ENCODE data around the gene ISG20. TPM values are rescaled to one million over a fixed set of nuclear protein-coding genes. Genes with fewer than 3 reads are reported as not detected.

ISG20 gene
- total RNA-seq, 1 experiment from 2014 or later = 75.6 TPM

DNA sequence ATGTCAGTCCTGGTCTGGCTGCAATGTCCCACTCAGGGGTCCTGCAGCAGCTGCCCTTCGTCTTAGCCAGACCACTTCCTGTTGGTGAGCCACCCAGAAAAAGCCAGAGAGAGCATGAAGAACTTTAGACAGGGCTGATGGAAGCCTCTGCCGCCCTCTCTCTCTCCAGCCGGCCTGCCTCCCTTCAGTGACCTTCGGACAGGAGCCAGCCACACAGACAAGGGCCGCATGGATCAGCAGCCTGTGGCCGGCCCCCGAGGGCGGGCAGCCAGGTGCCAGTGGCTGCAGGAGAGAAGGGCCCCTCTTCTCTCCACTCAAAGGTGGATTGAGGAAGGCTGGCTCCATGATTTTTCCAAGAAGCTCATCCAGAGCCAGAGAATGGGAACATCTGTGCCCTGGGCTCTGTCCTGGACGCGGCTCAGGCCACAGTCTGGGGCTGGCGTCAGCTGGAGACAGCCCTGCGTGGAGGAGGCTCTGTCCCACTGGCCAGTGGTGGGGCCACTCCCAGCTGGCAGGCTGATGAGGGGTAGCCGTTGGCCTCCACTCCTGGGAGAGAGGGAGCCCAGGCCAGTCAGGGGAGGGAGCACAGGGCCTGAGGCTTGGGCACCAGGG lies 42.9 kb downstream of the ISG20 start:
- Mint-ChIP-seq H3K9me3 (ENCODE audit: low read depth, unreplicated experiment) (no peaks in the 10 kb centered on the region), H3K27me3 (ENCODE audit: unreplicated experiment) (peaks cover 60% of the 10 kb centered on the region), H3K4me3 (ENCODE audit: low read depth, unreplicated experiment) (no peak overlapping the region), H3K36me3 (ENCODE audit: insufficient read depth, unreplicated experiment) (no peaks in the 10 kb centered on the region), H3K27ac (ENCODE audit: unreplicated experiment) (no peak overlapping the region), H3K4me1 (ENCODE audit: low read depth, unreplicated experiment) (no peaks in the 10 kb centered on the region)
- DNase-seq = no peak
- intact Hi-C loops (cut with micrococcal nuclease; ENCODE audit: unreplicated experiment) = no loop called here
- no TSS peak for BruUV-seq (replicated peaks)
- CTCF ChIA-PET = no interaction called here
- TF ChIP-seq, protein P1, sequence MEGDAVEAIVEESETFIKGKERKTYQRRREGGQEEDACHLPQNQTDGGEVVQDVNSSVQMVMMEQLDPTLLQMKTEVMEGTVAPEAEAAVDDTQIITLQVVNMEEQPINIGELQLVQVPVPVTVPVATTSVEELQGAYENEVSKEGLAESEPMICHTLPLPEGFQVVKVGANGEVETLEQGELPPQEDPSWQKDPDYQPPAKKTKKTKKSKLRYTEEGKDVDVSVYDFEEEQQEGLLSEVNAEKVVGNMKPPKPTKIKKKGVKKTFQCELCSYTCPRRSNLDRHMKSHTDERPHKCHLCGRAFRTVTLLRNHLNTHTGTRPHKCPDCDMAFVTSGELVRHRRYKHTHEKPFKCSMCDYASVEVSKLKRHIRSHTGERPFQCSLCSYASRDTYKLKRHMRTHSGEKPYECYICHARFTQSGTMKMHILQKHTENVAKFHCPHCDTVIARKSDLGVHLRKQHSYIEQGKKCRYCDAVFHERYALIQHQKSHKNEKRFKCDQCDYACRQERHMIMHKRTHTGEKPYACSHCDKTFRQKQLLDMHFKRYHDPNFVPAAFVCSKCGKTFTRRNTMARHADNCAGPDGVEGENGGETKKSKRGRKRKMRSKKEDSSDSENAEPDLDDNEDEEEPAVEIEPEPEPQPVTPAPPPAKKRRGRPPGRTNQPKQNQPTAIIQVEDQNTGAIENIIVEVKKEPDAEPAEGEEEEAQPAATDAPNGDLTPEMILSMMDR (IDR thresholded peaks at IDR 0.05; ENCODE audit: unreplicated experiment) = no peak

DNA sequence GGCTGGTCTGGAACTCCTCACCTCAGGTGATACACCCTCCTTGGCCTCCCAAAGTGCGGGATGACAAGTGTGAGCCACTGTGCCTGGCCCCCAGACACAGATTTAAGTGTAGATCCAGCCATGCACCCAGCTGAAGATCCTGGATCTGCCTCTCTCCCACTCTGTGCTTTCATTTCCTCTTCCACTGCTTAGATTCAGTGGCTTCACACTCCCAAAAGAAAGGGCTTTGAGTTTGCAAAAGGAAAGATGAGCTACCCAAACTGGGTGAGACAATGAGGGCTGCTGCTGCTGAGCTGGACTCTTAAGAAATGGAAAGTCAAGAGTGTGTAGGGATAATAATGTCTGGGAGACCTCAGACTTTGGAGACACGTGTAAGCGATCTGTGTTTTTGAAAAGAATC lies 45.5 kb downstream of the ISG20 start:
- Mint-ChIP-seq H3K36me3 (ENCODE audit: insufficient read depth, unreplicated experiment) (no peaks in the 10 kb centered on the region), H3K4me1 (ENCODE audit: low read depth, unreplicated experiment) (no peaks in the 10 kb centered on the region), H3K27ac (ENCODE audit: unreplicated experiment) (no peak overlapping the region), H3K27me3 (ENCODE audit: unreplicated experiment) (peaks cover 63% of the 10 kb centered on the region), H3K4me3 (ENCODE audit: low read depth, unreplicated experiment) (no peak overlapping the region), H3K9me3 (ENCODE audit: low read depth, unreplicated experiment) (no peaks in the 10 kb centered on the region)
- intact Hi-C loops (cut with micrococcal nuclease; ENCODE audit: unreplicated experiment) = no loop called here
- CTCF ChIA-PET = interaction anchor here (0.6 kb wide), 1 partner anchor 261 kb away, joined by 8 read pairs; no protein-coding TSS in a partner anchor
- no TSS peak for BruUV-seq (replicated peaks)
- no peak for DNase-seq
- TF ChIP-seq, protein P1 (IDR thresholded peaks at IDR 0.05; ENCODE audit: unreplicated experiment) = no peak

DNA sequence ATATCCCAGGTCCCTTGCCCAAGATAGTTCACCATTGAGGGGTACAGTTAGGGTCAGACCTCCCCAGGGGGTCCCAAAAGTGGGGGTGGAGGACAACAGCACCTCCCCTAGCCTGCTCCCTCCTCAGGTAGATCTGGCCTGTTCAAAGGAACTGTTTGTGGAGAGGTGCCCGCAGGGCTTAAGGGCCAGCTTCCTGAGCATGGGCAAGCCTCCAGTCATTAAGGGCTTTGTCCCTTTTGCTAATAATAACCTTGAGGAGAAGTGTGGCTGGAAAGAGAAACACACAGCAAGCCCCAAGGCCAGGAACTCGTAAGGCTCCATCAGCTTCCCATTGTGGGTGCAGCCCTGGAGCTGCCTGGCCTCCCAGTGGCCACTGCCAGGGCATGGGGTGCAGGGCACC lies 47.4 kb downstream of the ISG20 start:
- no TSS peak for BruUV-seq (replicated peaks)
- H3K4me1 Mint-ChIP-seq (ENCODE audit: low read depth, unreplicated experiment) = no peaks in the 10 kb centered on the region
- no peak overlapping the region for H3K4me3 Mint-ChIP-seq (ENCODE audit: low read depth, unreplicated experiment)
- H3K27ac Mint-ChIP-seq (ENCODE audit: unreplicated experiment) = no peak overlapping the region
- no peak for DNase-seq
- TF ChIP-seq, protein P1 (IDR thresholded peaks at IDR 0.05; ENCODE audit: unreplicated experiment) = no peak
- peaks cover 78% of the 10 kb centered on the region for H3K27me3 Mint-ChIP-seq (ENCODE audit: unreplicated experiment)
- intact Hi-C loops (cut with micrococcal nuclease; ENCODE audit: unreplicated experiment) = no loop called here
- CTCF ChIA-PET = no interaction called here
- no peaks in the 10 kb centered on the region for H3K9me3 Mint-ChIP-seq (ENCODE audit: low read depth, unreplicated experiment)
- no peaks in the 10 kb centered on the region for H3K36me3 Mint-ChIP-seq (ENCODE audit: insufficient read depth, unreplicated experiment)

DNA sequence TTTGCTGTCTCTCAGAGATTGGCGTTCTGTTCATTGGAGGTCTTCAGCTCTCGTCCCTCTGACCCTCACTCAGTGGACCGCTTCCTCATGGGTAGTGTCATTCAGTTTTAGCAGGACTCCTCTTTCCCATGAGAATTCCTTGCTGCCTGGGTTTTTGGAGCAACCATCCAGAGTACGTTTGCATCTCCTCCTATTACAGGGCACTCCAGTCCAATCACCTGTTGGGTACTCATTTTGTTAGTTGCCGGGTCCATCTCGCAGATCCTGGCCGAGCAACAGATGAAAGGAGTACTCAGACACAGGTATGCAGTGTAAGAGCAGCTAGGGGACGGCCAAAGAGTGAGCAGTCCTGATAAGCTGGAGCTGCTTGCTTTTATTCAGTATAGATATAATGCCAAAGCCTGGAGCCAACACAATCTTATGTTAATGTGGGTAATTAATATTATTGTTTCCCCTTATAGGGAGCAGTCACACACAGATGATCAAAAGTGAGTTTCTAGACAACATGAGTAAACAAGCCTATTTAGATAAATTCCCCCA lies 49.6 kb downstream of the ISG20 start:
- intact Hi-C loops (cut with micrococcal nuclease; ENCODE audit: unreplicated experiment) = no loop called here
- BruUV-seq (replicated peaks) = no TSS peak
- Mint-ChIP-seq H3K4me3 (ENCODE audit: low read depth, unreplicated experiment) (no peak overlapping the region), H3K4me1 (ENCODE audit: low read depth, unreplicated experiment) (no peaks in the 10 kb centered on the region), H3K36me3 (ENCODE audit: insufficient read depth, unreplicated experiment) (no peaks in the 10 kb centered on the region), H3K27me3 (ENCODE audit: unreplicated experiment) (peaks cover 98% of the 10 kb centered on the region), H3K9me3 (ENCODE audit: low read depth, unreplicated experiment) (no peaks in the 10 kb centered on the region), H3K27ac (ENCODE audit: unreplicated experiment) (no peak overlapping the region)
- no peak for DNase-seq
- TF ChIP-seq, protein P1 (IDR thresholded peaks at IDR 0.05; ENCODE audit: unreplicated experiment) = no peak
- CTCF ChIA-PET = interaction anchor here (0.7 kb wide), 1 partner anchor 1249 kb away, joined by 4 read pairs; no protein-coding TSS in a partner anchor
